ENCODE data around the gene RNF115.
"Not testable (repeated sequence)": the region's sequence is repeated elsewhere in the genome, so short reads cannot be mapped to it uniquely, and the experiment has no call there.

The RNF115 gene

DNA sequence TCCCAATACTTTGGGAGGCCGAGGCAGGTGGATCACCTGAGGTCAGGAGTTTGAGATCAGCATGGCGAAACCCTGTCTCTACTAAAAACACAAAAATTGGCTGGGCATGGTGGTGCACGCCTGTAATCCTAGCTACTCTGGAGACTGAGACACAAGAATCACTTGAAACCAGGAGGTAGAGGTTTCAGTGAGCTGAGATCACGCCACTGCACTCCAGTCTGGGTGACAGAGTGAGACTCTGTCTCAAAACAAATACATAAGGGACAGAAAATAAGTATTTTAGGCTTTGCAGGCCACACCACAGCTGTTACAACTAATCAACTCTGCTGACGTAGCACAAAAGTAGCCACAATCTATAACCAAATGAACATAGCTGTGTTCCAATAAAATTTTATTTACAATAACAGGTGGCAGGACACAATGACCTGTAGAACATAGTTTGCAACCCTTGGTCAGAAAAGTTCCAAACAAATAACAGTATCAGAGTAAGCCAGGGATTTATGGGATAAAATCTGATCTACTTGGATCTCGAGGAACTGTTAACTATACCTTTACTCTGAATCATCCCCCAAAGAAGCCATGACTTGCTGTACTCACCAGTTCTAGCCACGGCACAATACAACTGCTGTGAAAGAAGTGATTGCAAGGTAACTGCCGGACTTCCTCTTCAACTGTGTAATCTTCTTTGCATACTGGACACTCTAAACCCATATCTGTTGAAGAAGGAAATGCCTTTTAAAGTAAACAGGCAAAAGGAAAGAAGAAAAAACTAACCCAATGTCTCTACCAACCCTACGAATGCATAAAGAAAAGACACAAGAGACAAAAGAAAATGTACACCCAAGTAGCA, 76.3 kb downstream of the RNF115 start:
- no peaks in the 10 kb centered on the region for H3K9me3 ChIP-seq (ENCODE audit: control insufficient read depth in 2 of 2, low read length in 2 of 2)
- H3K27ac ChIP-seq (ENCODE audit: low read depth in 2 of 2, low read length in 2 of 2) = no peak overlapping the region
- peaks cover 30 to 36% of the 10 kb centered on the region in 2 donors for H3K36me3 ChIP-seq (ENCODE audit: control insufficient read depth in 2 of 2, insufficient read depth in 2 of 2, low read length in 2 of 2)
- H3K27me3 ChIP-seq (ENCODE audit: control insufficient read depth in 2 of 2, insufficient read depth in 2 of 2, low read length in 2 of 2) = no peaks in the 10 kb centered on the region
- no peak overlapping the region for H3K4me3 ChIP-seq (ENCODE audit: low read length in 2 of 2)
- no peak overlapping the region for H3K9ac ChIP-seq (ENCODE audit: low read depth in 1 of 2, low read length in 2 of 2)
- no peaks in the 10 kb centered on the region for H3K4me1 ChIP-seq (ENCODE audit: control insufficient read depth in 2 of 2, insufficient read depth in 2 of 2, low read length in 2 of 2)

DNA sequence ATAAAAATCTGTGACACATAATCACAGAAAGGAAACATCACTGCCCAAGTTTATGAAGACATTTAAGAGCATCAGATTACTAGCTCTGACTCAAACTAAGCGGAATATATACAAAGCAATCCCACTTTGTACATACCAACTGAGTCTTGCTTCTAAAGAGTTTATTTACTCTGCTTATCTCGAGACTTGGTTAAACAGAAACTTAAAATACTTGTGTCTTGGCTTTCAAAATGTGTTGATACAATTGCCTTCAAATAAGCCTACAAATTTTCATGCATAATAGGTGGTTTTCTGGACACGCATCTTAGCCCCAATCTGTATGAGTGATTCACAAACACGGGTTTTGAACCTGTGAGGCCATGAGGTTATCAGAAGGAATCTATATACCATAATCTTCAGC, 83.6 kb downstream of the RNF115 start:
- no peaks in the 10 kb centered on the region for H3K9me3 ChIP-seq (ENCODE audit: control insufficient read depth in 2 of 2, low read length in 2 of 2)

DNA sequence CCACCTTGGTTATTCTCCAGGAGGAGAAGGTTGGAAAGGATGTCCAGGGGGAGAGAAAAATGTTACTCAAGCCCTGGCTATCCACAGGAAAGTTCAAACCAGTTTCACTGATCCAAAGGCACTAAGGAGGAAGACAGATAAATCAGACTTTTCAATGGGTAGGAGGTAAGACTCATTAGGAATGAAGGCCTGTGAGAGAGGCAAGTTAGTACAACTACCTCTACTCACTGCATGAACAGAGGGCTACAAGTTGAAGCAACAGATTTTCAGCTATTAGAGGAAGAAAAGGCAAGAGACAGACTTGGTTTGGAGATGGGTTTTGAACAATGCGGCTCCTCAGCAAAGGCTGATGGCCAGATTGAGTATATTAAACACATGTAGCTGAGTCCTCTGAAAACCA, 87.7 kb downstream of the RNF115 start:
- no peaks in the 10 kb centered on the region for H3K27me3 ChIP-seq (ENCODE audit: control insufficient read depth in 2 of 2, insufficient read depth in 2 of 2, low read length in 2 of 2)
- H3K27ac ChIP-seq (ENCODE audit: low read depth in 2 of 2, low read length in 2 of 2) = no peak overlapping the region
- H3K36me3 ChIP-seq (ENCODE audit: control insufficient read depth in 2 of 2, insufficient read depth in 2 of 2, low read length in 2 of 2) = peaks cover 0 to 2% of the 10 kb centered on the region in 2 donors
- H3K4me1 ChIP-seq (ENCODE audit: control insufficient read depth in 2 of 2, insufficient read depth in 2 of 2, low read length in 2 of 2) = peaks cover 0 to 2% of the 10 kb centered on the region in 2 donors
- no peak overlapping the region for H3K4me3 ChIP-seq (ENCODE audit: low read length in 2 of 2)
- H3K9me3 ChIP-seq (ENCODE audit: control insufficient read depth in 2 of 2, low read length in 2 of 2) = no peaks in the 10 kb centered on the region
- no peak overlapping the region for H3K9ac ChIP-seq (ENCODE audit: low read depth in 1 of 2, low read length in 2 of 2)

More for the DNA sequence above, 83.6 kb downstream of the RNF115 start:
- H3K4me3 ChIP-seq (ENCODE audit: low read length in 2 of 2) = no peak overlapping the region
- no peaks in the 10 kb centered on the region for H3K27me3 ChIP-seq (ENCODE audit: control insufficient read depth in 2 of 2, insufficient read depth in 2 of 2, low read length in 2 of 2)
- peaks cover 11 to 17% of the 10 kb centered on the region in 2 donors for H3K36me3 ChIP-seq (ENCODE audit: control insufficient read depth in 2 of 2, insufficient read depth in 2 of 2, low read length in 2 of 2)
- H3K4me1 ChIP-seq (ENCODE audit: control insufficient read depth in 2 of 2, insufficient read depth in 2 of 2, low read length in 2 of 2) = peaks cover 0 to 2% of the 10 kb centered on the region in 2 donors
- H3K9ac ChIP-seq (ENCODE audit: low read depth in 1 of 2, low read length in 2 of 2) = no peak overlapping the region
- no peak overlapping the region for H3K27ac ChIP-seq (ENCODE audit: low read depth in 2 of 2, low read length in 2 of 2)

DNA sequence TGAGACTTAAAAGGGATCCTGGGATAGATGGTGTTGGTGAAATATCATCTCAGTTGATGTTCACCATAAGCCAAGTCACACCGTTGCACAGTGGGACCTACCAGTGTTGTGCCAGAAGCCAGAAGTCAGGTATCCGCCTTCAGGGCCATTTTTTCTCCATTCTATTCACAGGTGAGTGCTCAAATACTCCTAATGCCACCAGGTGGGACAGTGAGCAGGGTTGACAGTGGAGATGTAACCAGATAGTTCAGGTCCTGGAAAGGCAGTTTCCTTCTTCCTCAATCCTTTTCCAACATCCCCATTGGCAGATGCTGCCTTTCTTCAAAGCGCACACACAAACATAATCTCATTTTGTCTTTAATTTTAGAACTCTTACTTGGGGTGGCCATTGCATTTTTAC, 93.0 kb downstream of the RNF115 start:
- Histone ChIP-seq H3K36me3 (ENCODE audit: control insufficient read depth in 2 of 2, insufficient read depth in 2 of 2, low read length in 2 of 2) (no peaks in the 10 kb centered on the region), H3K27me3 (ENCODE audit: control insufficient read depth in 2 of 2, insufficient read depth in 2 of 2, low read length in 2 of 2) (no peaks in the 10 kb centered on the region), H3K9me3 (ENCODE audit: control insufficient read depth in 2 of 2, low read length in 2 of 2) (no peaks in the 10 kb centered on the region), H3K4me3 (ENCODE audit: low read length in 2 of 2) (no peak overlapping the region), H3K4me1 (ENCODE audit: control insufficient read depth in 2 of 2, insufficient read depth in 2 of 2, low read length in 2 of 2) (no peaks in the 10 kb centered on the region), H3K27ac (ENCODE audit: low read depth in 2 of 2, low read length in 2 of 2) (no peak overlapping the region), H3K9ac (ENCODE audit: low read depth in 1 of 2, low read length in 2 of 2) (no peak overlapping the region)

DNA sequence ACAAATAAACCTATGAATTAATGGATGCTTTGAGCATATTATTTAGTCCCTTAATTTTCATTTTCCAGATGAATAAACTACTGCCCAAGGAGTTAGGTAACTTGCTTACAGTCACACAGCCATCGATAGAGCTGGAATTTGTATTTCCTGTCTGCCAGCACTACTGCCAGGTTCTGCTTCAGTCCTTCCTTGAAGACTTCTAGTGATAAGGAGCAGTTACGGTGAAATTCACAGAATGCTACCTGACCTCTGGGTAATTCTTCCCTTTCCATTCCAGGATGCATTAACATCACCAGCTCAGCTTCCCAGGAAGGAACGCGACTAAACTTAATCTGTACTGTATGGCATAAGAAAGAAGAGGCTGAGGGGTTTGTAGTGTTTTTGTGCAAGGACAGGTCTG, 93.4 kb downstream of the RNF115 start:
- H3K36me3 ChIP-seq (ENCODE audit: control insufficient read depth in 2 of 2, insufficient read depth in 2 of 2, low read length in 2 of 2) = no peaks in the 10 kb centered on the region
- no peak overlapping the region for H3K27ac ChIP-seq (ENCODE audit: low read depth in 2 of 2, low read length in 2 of 2)

DNA sequence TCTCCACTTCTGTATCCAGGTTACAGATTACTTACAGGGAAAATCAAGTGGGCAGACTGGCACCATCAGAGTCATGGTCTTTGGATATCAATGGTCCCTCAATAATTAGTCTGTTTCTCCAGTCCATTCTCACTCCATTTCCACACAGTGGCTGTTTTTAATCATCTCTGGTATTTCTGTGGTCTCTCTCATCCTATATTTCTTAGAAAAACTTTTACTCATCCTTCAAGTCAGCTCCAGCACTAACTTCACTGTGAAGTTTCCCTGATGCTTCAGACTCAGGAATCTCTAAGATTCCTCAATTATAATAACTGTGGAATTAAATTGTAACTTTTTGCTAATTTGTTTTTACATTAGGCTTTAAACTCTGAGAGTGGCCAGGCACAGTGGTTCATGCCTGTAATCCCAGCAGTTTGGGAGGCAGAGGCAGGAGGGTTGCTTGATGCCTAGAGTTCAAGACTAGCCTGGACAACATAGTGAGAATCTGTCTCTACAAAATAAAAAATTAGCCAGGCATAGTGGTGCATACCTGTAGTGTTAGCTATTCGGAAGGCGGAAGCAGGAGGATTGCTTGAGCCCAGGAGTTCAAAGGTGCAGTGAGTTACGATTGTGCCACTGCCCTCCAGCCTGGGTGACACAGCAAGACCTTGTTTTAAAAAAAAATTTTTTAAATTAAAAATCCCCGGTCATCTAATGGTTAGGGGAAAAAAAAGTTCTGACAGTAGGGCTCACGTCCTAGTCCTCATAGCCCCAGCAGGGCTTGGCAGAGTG, 94.0 kb downstream of the RNF115 start:
- Histone ChIP-seq H3K9me3 (ENCODE audit: control insufficient read depth in 2 of 2, low read length in 2 of 2) (no peaks in the 10 kb centered on the region), H3K27me3 (ENCODE audit: control insufficient read depth in 2 of 2, insufficient read depth in 2 of 2, low read length in 2 of 2) (no peaks in the 10 kb centered on the region), H3K4me3 (ENCODE audit: low read length in 2 of 2) (no peak overlapping the region), H3K4me1 (ENCODE audit: control insufficient read depth in 2 of 2, insufficient read depth in 2 of 2, low read length in 2 of 2) (no peaks in the 10 kb centered on the region), H3K9ac (ENCODE audit: low read depth in 1 of 2, low read length in 2 of 2) (no peak overlapping the region), H3K36me3 (ENCODE audit: control insufficient read depth in 2 of 2, insufficient read depth in 2 of 2, low read length in 2 of 2) (no peaks in the 10 kb centered on the region), H3K27ac (ENCODE audit: low read depth in 2 of 2, low read length in 2 of 2) (no peak overlapping the region)

More for the DNA sequence above, 93.4 kb downstream of the RNF115 start:
- H3K4me1 ChIP-seq (ENCODE audit: control insufficient read depth in 2 of 2, insufficient read depth in 2 of 2, low read length in 2 of 2) = no peaks in the 10 kb centered on the region
- no peaks in the 10 kb centered on the region for H3K27me3 ChIP-seq (ENCODE audit: control insufficient read depth in 2 of 2, insufficient read depth in 2 of 2, low read length in 2 of 2)
- H3K4me3 ChIP-seq (ENCODE audit: low read length in 2 of 2) = no peak overlapping the region
- H3K9me3 ChIP-seq (ENCODE audit: control insufficient read depth in 2 of 2, low read length in 2 of 2) = no peaks in the 10 kb centered on the region
- H3K9ac ChIP-seq (ENCODE audit: low read depth in 1 of 2, low read length in 2 of 2) = no peak overlapping the region

DNA sequence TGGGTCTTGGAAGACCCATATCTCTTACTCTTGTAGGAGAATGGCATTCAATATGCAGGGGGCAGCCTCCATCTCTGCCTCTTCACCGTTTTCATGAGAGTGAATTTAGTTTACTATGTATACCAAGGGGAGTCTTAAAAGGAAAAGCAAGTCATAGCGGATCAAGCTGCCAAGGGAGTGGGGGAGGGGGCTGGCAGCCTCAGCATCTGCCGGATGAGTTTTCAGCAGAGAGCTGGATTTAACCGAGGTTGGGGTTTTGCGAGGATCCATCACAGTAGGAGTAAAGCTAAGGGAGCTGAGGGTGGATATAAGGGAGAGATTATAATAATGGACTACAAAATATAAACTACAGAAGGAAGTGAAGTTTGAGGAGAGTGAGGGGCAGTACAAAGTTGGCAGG, 94.7 kb downstream of the RNF115 start:
- H3K9ac ChIP-seq (ENCODE audit: low read depth in 1 of 2, low read length in 2 of 2) = no peak overlapping the region
- no peaks in the 10 kb centered on the region for H3K27me3 ChIP-seq (ENCODE audit: control insufficient read depth in 2 of 2, insufficient read depth in 2 of 2, low read length in 2 of 2)
- no peaks in the 10 kb centered on the region for H3K36me3 ChIP-seq (ENCODE audit: control insufficient read depth in 2 of 2, insufficient read depth in 2 of 2, low read length in 2 of 2)
- H3K4me3 ChIP-seq (ENCODE audit: low read length in 2 of 2) = no peak overlapping the region
- no peak overlapping the region for H3K27ac ChIP-seq (ENCODE audit: low read depth in 2 of 2, low read length in 2 of 2)
- no peaks in the 10 kb centered on the region for H3K9me3 ChIP-seq (ENCODE audit: control insufficient read depth in 2 of 2, low read length in 2 of 2)
- no peaks in the 10 kb centered on the region for H3K4me1 ChIP-seq (ENCODE audit: control insufficient read depth in 2 of 2, insufficient read depth in 2 of 2, low read length in 2 of 2)

DNA sequence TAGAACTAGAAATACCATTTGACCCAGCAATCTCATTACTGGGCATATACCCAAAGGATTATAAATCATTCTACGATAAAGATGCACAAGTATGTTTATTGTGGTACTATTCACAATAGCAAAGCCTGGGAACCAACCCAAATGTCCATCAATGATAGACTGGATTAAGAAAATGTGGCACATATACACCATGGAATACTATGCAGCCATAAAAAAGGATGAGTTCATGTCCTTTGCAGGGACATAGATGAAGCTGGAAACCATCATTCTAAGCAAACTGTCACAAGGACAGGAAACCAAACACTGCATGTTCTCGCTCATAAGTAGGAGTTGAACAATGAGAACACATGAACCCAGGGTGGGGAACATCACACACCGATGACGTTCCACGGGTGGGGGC, 97.7 kb downstream of the RNF115 start:
- H3K27me3 ChIP-seq (ENCODE audit: control insufficient read depth in 2 of 2, insufficient read depth in 2 of 2, low read length in 2 of 2); H3K4me3 ChIP-seq (ENCODE audit: low read length in 2 of 2); H3K4me1 ChIP-seq (ENCODE audit: control insufficient read depth in 2 of 2, insufficient read depth in 2 of 2, low read length in 2 of 2); H3K36me3 ChIP-seq (ENCODE audit: control insufficient read depth in 2 of 2, insufficient read depth in 2 of 2, low read length in 2 of 2); H3K9me3 ChIP-seq (ENCODE audit: control insufficient read depth in 2 of 2, low read length in 2 of 2); H3K9ac ChIP-seq (ENCODE audit: low read depth in 1 of 2, low read length in 2 of 2); H3K27ac ChIP-seq (ENCODE audit: low read depth in 2 of 2, low read length in 2 of 2): not testable (repeated sequence)

DNA sequence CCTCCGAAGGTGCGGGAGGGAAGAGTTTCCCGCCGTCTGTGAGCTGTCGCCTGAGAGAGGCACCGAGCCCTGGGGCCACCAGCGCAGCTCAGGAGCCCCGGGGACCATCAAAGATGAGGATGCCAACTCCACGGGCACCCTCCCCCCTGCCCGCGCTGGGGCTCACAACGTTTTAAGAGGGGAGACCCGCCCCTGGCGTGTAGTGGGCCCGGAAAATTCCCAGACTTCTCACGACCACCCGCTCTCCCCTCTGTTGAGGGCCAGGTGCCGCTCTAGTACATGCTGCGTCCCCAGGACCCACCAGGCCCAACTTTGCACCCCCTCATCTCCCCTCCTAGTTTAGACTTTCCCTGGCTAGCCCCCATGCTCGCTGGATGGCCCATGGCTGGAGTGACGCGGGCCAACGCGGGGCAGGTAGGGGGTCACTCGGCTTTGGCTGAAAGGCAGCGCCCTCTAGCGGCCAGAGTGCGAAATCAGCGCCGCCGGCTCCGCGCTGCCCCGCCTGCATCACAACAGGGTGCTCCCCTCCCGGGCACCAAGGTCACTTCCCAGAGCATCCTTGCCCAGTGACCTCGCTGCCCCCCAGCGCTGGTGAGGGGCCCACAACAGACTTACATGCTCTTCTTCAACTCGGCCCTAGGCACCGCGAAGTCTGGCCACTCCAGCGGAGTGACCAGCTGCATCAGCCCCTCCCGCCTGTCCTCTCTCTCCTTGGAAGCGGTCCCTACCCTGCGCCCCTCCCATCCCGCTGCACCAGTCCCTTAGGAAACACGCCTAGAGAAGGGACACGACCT, 102.8 kb downstream of the RNF115 start:
- H3K27me3 ChIP-seq (ENCODE audit: control insufficient read depth in 2 of 2, insufficient read depth in 2 of 2, low read length in 2 of 2) = peaks cover 3 to 6% of the 10 kb centered on the region in 2 donors
- no peak overlapping the region for H3K27ac ChIP-seq (ENCODE audit: low read depth in 2 of 2, low read length in 2 of 2)

DNA sequence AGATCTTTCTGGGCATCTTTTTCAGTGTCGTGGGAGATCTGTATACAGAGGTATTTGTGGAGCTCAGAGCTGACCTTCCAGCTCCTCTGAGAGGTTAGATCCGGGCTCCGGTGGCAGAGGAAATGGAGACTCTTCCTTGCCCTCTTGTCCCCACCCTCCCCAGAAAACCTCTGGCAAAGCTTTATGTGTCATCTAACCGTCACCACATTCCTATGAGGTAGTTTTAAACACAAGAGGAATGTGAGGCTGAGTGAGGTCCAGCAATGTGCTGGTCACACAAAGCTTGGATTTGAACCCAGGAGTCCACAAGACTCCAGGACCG, 103.4 kb downstream of the RNF115 start:
- Histone ChIP-seq H3K27me3 (ENCODE audit: control insufficient read depth in 2 of 2, insufficient read depth in 2 of 2, low read length in 2 of 2) (peaks cover 3 to 6% of the 10 kb centered on the region in 2 donors), H3K27ac (ENCODE audit: low read depth in 2 of 2, low read length in 2 of 2) (no peak overlapping the region), H3K36me3 (ENCODE audit: control insufficient read depth in 2 of 2, insufficient read depth in 2 of 2, low read length in 2 of 2) (no peaks in the 10 kb centered on the region), H3K9me3 (ENCODE audit: control insufficient read depth in 2 of 2, low read length in 2 of 2) (no peaks in the 10 kb centered on the region), H3K4me3 (ENCODE audit: low read length in 2 of 2) (no peak overlapping the region), H3K9ac (ENCODE audit: low read depth in 1 of 2, low read length in 2 of 2) (no peak overlapping the region), H3K4me1 (ENCODE audit: control insufficient read depth in 2 of 2, insufficient read depth in 2 of 2, low read length in 2 of 2) (peaks cover 0 to 3% of the 10 kb centered on the region in 2 donors)

More for the DNA sequence above, 102.8 kb downstream of the RNF115 start:
- H3K4me3 ChIP-seq (ENCODE audit: low read length in 2 of 2) = peak overlapping the region in 1 of 2 donors; percentile 52
- no peaks in the 10 kb centered on the region for H3K9me3 ChIP-seq (ENCODE audit: control insufficient read depth in 2 of 2, low read length in 2 of 2)
- H3K4me1 ChIP-seq (ENCODE audit: control insufficient read depth in 2 of 2, insufficient read depth in 2 of 2, low read length in 2 of 2) = peaks cover 0 to 3% of the 10 kb centered on the region in 2 donors
- H3K9ac ChIP-seq (ENCODE audit: low read depth in 1 of 2, low read length in 2 of 2) = peak overlapping the region in 1 of 2 donors; percentile 24
- H3K36me3 ChIP-seq (ENCODE audit: control insufficient read depth in 2 of 2, insufficient read depth in 2 of 2, low read length in 2 of 2) = no peaks in the 10 kb centered on the region

All from mucosa of rectum (tissue), 2 donors.